Mesendoderm (in vitro differentiated cells): Measurements from ENCODE around the gene TMOD1.

Experiments
- DNase-seq: peaks from one replicate; pipeline ENCODE4 v3.0.0; 2013
- H2AK5ac ChIP-seq: 2 replicates; pipeline ENCODE4 v1.6.1; 2013; ENCODE audit warnings: low read length, inconsistent platforms
- H2BK120ac ChIP-seq: 2 replicates; pipeline ENCODE4 v1.6.1; 2013; ENCODE audit warnings: low read depth, mild to moderate bottlenecking, low read length, moderate library complexity, mixed read lengths
- H2BK15ac ChIP-seq: replicated peaks from 2 replicates; pipeline ENCODE4 v1.6.1; 2013; ENCODE audit warnings: low read depth, mild to moderate bottlenecking, moderate library complexity
- H2BK5ac ChIP-seq: 2 replicates; pipeline ENCODE4 v1.6.1; 2013; ENCODE audit warnings: low read length, inconsistent platforms
- H3K18ac ChIP-seq: 2 replicates; pipeline ENCODE4 v1.6.1; 2013; ENCODE audit warnings: mild to moderate bottlenecking, low read length, mixed read lengths
- H3K23ac ChIP-seq: one replicate; pipeline ENCODE4 v1.6.1; 2013; ENCODE audit warnings: low read length
- H3K27ac ChIP-seq: 2 replicates; pipeline ENCODE4 v1.5.1; 2013; ENCODE audit warnings: low read depth, mild to moderate bottlenecking, inconsistent platforms, low read length, moderate library complexity
- H3K27me3 ChIP-seq: 2 replicates; pipeline ENCODE4 v1.6.1; 2013; ENCODE audit warnings: low read length, control low read depth, mild to moderate bottlenecking, inconsistent platforms; ENCODE audit not compliant: insufficient read depth, poor library complexity
- H3K36me3 ChIP-seq: 2 replicates; pipeline ENCODE4 v1.6.1; 2013; ENCODE audit warnings: low read length, inconsistent platforms; ENCODE audit not compliant: control insufficient read depth, insufficient read depth
- H3K4ac ChIP-seq: one replicate; pipeline ENCODE4 v1.6.1; 2013; ENCODE audit warnings: low read depth, mild to moderate bottlenecking, low read length, moderate library complexity
- H3K4me1 ChIP-seq: 2 replicates; pipeline ENCODE4 v1.6.1; 2013; ENCODE audit warnings: low read depth, low read length, inconsistent platforms; ENCODE audit not compliant: control insufficient read depth
- H3K4me2 ChIP-seq: 2 replicates; pipeline ENCODE4 v1.6.1; 2013; ENCODE audit warnings: low read length
- H3K4me3 ChIP-seq: 2 replicates; pipeline ENCODE4 v1.5.1; 2013; ENCODE audit warnings: mild to moderate bottlenecking, low read length
- H3K56ac ChIP-seq: one replicate; pipeline ENCODE4 v1.6.1; 2013; ENCODE audit warnings: low read length
- H3K79me1 ChIP-seq: 2 replicates; pipeline ENCODE4 v1.6.1; 2013; ENCODE audit warnings: low read length, inconsistent platforms
- H3K79me2 ChIP-seq: 2 replicates; pipeline ENCODE4 v1.6.1; 2013; ENCODE audit warnings: mild to moderate bottlenecking, low read length; ENCODE audit not compliant: control insufficient read depth, insufficient read depth
- H3K9ac ChIP-seq: 2 replicates; pipeline ENCODE4 v1.6.1; 2013; ENCODE audit warnings: low read length, inconsistent platforms
- H4K5ac ChIP-seq: one replicate; pipeline ENCODE4 v1.6.1; 2013; ENCODE audit warnings: low read length
- H4K8ac ChIP-seq: one replicate; pipeline ENCODE4 v1.6.1; 2013; ENCODE audit warnings: low read depth, mild to moderate bottlenecking, control low read depth, low read length, moderate library complexity
- WGBS: extraction: QIAGEN DNeasy Blood & Tissue Kit; methylation state at CpG from one replicate; pipeline ENCODE4 v1.1.7; 2013; ENCODE audit warnings: low lambda C conversion rate, missing lambda C conversion rate; ENCODE audit not compliant: insufficient coverage; ENCODE audit errors: extremely low coverage; 5-methylcytosine and 5-hydroxymethylcytosine counted together

TMOD1 gene

DNA sequence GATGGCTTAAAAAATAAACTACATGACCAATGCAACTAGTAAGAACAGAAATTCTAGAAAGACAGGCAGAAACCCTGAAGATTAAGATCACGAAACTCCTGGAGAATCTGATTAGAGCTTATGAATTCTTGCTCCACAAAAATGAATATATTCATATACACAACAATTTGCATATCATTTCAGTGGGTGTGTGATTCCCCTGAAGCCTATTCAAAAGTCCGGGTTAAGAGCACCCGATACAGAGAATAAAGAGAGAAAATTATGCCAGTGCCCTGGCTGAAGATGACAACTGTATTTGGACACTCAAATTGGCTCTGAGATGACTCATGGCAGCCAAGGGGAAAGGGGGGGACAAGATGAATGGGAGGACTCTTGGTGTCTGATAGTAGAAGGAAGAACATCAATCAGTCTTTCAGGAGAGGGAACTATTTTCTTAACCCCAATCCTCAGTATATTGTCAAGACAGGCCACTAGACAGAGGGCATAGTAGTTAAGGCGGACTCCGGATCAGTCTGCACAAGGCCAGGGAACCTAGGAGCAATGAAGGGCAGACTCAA is 6.0 kb downstream of the TMOD1 start:
- no peak overlapping the region for H3K27ac ChIP-seq
- H2BK5ac ChIP-seq, result no peak overlapping the region
- no peak overlapping the region for H3K4me3 ChIP-seq
- H4K8ac ChIP-seq, result no peak overlapping the region
- H2BK15ac ChIP-seq, result no peak overlapping the region
- no peak for DNase-seq
- no peak overlapping the region for H4K5ac ChIP-seq
- no peak overlapping the region for H3K23ac ChIP-seq
- no peaks in the 10 kb centered on the region for H3K79me2 ChIP-seq
- no peak overlapping the region for H2AK5ac ChIP-seq
- peaks cover 6% of the 10 kb centered on the region for H3K27me3 ChIP-seq
- no peaks in the 10 kb centered on the region for H3K79me1 ChIP-seq
- no peak overlapping the region for H3K4ac ChIP-seq
- no peak overlapping the region for H3K56ac ChIP-seq
- no peaks in the 10 kb centered on the region for H3K36me3 ChIP-seq
- no peak overlapping the region for H2BK120ac ChIP-seq
- H3K4me2 ChIP-seq, result no peak overlapping the region
- no CpG with 5 or more reads among the region's 5 CpGs for whole genome bisulfite sequencing
- H3K4me1 ChIP-seq, result peaks cover 11% of the 10 kb centered on the region
- H3K9ac ChIP-seq, result no peak overlapping the region
- H3K18ac ChIP-seq, result no peak overlapping the region

DNA sequence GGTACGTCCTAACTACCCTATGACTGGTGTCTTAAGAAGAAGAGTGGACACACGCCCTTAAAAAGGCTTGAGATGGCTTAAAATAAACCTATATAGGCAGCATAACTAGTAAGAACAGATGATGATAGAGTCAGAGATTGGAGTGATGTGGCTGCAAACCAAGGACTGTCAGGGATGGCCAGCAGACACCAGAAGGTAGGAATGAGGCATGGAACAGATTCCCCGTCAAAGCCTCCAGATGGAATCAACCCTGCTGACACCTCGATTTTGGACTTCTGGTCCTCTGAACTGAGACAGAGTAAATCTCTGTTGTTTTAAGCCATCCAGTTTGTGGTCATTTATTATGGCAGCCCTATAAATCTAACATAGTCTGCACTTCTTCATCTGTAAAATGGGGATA is 7.4 kb downstream of the TMOD1 start:
- Histone ChIP-seq H3K9ac (no peak overlapping the region), H4K8ac (no peak overlapping the region), H3K4ac (no peak overlapping the region), H2AK5ac (no peak overlapping the region), H2BK15ac (no peak overlapping the region), H2BK5ac (no peak overlapping the region), H3K56ac (no peak overlapping the region), H4K5ac (no peak overlapping the region), H2BK120ac (no peak overlapping the region), H3K79me2 (no peaks in the 10 kb centered on the region), H3K27me3 (peaks cover under 1% of the 10 kb centered on the region), H3K4me2 (no peak overlapping the region), H3K23ac (no peak overlapping the region), H3K79me1 (no peaks in the 10 kb centered on the region), H3K36me3 (no peaks in the 10 kb centered on the region), H3K4me1 (peaks cover 9% of the 10 kb centered on the region), H3K18ac (no peak overlapping the region), H3K27ac (no peak overlapping the region), H3K4me3 (no peak overlapping the region)
- no CpG with 5 or more reads among the region's 4 CpGs for WGBS
- no peak for DNase-seq

DNA sequence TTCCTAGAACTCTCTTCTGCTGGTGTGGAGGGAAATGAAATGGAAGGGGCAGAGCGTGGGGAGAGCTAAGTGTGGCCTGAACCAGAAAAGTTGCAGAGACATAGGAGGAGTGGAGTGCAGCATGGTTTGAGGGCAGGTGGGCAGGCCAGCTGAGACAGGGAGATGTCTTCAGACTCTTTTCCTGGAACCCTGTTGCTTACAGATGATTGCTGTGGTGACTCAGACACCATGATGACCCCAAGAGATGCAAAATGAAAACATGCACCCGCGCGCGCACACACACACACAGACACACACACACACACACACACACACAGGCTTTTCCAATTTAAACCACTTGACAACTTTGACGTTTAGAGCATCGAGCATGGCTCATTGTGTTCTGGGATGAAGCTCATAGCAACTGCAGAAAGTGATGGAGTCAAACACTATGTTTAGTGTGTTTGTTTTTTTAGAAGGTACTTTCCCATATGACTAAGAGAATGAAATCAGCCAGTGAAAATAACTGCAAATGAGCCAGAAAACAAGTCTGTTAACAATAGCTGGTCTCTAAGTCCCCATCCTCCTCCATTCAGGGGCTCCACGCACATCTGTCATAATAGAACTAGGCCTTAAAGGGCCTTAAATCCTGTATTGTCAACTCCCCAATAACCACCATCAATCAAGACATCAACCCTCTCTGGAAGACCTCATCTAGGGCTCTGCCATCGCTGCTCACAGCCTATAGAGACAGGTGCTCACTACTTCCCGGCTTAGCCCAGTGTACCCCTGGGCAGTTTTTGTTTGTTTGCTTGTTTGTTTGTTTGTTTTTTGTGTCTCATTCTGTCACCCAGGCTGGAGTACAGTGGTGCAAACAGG is 9.6 kb downstream of the TMOD1 start:
- no peaks in the 10 kb centered on the region for H3K79me1 ChIP-seq
- DNase-seq, result no peak
- no peak overlapping the region for H4K5ac ChIP-seq
- H3K79me2 ChIP-seq, result no peaks in the 10 kb centered on the region
- no peak overlapping the region for H2BK120ac ChIP-seq
- H3K23ac ChIP-seq, result no peak overlapping the region
- H3K36me3 ChIP-seq, result no peaks in the 10 kb centered on the region
- H2BK15ac ChIP-seq, result no peak overlapping the region
- H3K4me3 ChIP-seq, result no peak overlapping the region
- no peak overlapping the region for H3K9ac ChIP-seq
- no peak overlapping the region for H3K4me2 ChIP-seq
- no peak overlapping the region for H3K56ac ChIP-seq
- H3K4ac ChIP-seq, result no peak overlapping the region
- no peak overlapping the region for H2AK5ac ChIP-seq
- H3K4me1 ChIP-seq, result no peaks in the 10 kb centered on the region
- H3K27me3 ChIP-seq, result no peaks in the 10 kb centered on the region
- H3K27ac ChIP-seq, result no peak overlapping the region
- no peak overlapping the region for H3K18ac ChIP-seq
- WGBS, result no CpG with 5 or more reads among the region's 10 CpGs
- no peak overlapping the region for H2BK5ac ChIP-seq
- H4K8ac ChIP-seq, result no peak overlapping the region

DNA sequence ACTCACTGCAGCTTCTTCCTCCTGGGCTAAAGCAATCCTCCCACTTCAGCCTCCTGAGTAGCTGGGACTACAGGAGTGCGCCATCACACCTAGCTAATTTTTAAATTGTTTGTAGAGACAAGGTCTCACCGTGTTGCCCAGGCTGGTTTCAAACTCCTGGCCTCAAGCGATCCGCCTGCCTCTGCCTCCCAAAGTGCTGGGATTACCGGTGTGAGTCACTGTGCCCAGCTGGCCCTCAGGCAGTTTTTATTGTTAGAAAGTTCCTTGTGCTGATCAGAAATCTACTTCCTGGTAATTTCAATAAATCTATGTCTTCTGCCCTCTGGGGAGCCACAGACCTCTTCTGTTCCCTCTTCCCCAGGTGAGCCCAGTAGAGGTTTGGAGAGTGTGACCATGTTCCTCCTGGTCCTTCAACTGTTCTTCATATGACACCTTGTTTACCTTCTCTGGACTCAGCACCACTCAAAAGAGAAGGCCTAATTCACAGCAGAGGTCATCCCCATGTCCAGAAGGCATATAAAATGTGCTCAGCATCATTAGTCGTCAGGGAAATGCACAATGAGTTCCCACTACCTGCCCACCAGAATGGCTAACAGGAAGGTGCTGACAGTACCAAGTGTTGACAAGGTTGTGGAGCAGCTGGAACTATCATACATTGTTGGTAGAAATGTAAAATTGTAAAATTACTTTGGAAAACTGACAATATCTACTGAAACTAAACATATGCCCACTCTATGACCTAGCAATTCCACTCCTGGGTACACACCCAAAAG is 10.4 kb downstream of the TMOD1 start:
- no CpG with 5 or more reads among the region's 6 CpGs for WGBS
- no peak for DNase-seq
- Histone ChIP-seq H2BK5ac (no peak overlapping the region), H4K8ac (no peak overlapping the region), H3K18ac (no peak overlapping the region), H3K27me3 (no peaks in the 10 kb centered on the region), H2BK120ac (no peak overlapping the region), H3K4ac (no peak overlapping the region), H4K5ac (no peak overlapping the region), H3K4me2 (no peak overlapping the region), H3K56ac (no peak overlapping the region), H3K23ac (no peak overlapping the region), H3K4me1 (no peaks in the 10 kb centered on the region), H2BK15ac (no peak overlapping the region), H3K27ac (no peak overlapping the region), H3K79me2 (no peaks in the 10 kb centered on the region), H3K4me3 (no peak overlapping the region), H3K36me3 (no peaks in the 10 kb centered on the region), H2AK5ac (no peak overlapping the region), H3K79me1 (no peaks in the 10 kb centered on the region), H3K9ac (no peak overlapping the region)

DNA sequence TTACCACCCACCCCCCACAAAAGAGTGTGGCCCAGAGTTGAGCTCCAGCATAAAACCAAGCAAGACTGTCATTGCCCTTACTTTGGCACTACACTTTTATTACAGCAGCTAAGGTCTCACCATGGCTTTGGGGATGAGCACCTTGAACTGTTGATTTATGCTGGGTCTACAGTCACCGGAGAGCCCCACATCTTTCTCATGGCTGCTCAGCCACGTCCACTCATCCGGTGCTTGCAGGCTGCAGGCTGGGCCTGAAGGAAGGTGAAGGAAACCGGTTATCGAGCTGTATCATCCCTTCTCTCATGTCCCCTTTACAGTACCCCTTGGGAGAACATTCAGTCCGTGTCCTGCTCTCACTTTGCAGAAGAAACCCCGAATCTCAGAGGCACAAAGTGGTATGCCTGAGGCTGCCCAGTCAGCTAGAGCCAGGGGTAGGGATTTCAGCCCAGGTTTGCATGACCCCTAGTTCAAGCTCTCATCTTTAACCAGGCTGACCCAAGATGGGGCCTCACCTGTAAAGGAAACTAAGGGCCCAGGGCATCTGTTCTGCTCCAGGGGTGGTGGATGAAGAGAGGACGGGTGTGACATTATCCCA is 11.6 kb downstream of the TMOD1 start:
- Histone ChIP-seq H3K4me2 (no peak overlapping the region), H3K56ac (no peak overlapping the region), H2AK5ac (no peak overlapping the region), H3K4ac (no peak overlapping the region), H3K36me3 (no peaks in the 10 kb centered on the region), H4K8ac (no peak overlapping the region), H3K23ac (no peak overlapping the region), H3K27me3 (no peaks in the 10 kb centered on the region), H3K18ac (no peak overlapping the region), H2BK120ac (no peak overlapping the region), H3K4me3 (no peak overlapping the region), H2BK5ac (no peak overlapping the region), H3K79me2 (no peaks in the 10 kb centered on the region), H3K27ac (no peak overlapping the region), H3K9ac (no peak overlapping the region), H3K4me1 (no peaks in the 10 kb centered on the region), H3K79me1 (no peaks in the 10 kb centered on the region), H4K5ac (no peak overlapping the region), H2BK15ac (no peak overlapping the region)
- DNase-seq, result no peak
- no CpG with 5 or more reads among the region's 8 CpGs for WGBS
